Measurements from ENCODE around the gene AKR1D1. TPM values are rescaled to one million over a fixed set of nuclear protein-coding genes. Genes with fewer than 3 reads are reported as not detected.
A peak's percentile ranks its signal among the peaks of the same experiment; 100 is the strongest.

Gene AKR1D1
- total and polyA plus RNA-seq, 2 of the 13 experiments (the other 11 are each of a cell fraction or from before 2014, with no cell fraction given): 6.9 to 37.0 TPM

DNA sequence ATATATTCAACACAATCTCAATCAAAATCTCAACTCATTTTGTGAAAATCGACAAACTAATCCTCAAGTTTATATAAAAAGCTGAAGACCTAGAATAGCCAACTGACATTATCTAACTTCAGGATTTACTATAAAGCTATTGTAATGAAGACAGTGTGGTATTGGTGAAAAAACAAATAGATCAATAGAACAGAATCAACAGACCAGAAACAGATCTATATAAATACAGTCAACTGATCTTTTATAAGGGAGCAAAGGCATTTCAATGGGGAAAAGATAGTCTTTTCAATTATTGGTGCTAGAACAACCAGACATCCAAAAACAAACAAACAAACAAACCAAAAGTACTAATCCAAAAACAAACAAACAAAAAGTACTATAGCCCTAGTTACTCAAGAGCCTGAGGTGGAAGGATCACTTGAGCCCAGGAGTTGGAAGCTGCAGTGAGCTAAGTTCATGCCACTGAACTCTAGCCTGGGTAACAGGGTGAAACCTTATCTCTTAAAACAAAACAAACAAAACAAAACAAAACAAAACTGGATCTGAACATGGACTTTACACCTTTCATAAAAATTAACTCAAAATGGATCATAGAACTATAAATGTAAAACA is 26.6 kb upstream of the AKR1D1 start (continued):
- TF ChIP-seq, protein P1, sequence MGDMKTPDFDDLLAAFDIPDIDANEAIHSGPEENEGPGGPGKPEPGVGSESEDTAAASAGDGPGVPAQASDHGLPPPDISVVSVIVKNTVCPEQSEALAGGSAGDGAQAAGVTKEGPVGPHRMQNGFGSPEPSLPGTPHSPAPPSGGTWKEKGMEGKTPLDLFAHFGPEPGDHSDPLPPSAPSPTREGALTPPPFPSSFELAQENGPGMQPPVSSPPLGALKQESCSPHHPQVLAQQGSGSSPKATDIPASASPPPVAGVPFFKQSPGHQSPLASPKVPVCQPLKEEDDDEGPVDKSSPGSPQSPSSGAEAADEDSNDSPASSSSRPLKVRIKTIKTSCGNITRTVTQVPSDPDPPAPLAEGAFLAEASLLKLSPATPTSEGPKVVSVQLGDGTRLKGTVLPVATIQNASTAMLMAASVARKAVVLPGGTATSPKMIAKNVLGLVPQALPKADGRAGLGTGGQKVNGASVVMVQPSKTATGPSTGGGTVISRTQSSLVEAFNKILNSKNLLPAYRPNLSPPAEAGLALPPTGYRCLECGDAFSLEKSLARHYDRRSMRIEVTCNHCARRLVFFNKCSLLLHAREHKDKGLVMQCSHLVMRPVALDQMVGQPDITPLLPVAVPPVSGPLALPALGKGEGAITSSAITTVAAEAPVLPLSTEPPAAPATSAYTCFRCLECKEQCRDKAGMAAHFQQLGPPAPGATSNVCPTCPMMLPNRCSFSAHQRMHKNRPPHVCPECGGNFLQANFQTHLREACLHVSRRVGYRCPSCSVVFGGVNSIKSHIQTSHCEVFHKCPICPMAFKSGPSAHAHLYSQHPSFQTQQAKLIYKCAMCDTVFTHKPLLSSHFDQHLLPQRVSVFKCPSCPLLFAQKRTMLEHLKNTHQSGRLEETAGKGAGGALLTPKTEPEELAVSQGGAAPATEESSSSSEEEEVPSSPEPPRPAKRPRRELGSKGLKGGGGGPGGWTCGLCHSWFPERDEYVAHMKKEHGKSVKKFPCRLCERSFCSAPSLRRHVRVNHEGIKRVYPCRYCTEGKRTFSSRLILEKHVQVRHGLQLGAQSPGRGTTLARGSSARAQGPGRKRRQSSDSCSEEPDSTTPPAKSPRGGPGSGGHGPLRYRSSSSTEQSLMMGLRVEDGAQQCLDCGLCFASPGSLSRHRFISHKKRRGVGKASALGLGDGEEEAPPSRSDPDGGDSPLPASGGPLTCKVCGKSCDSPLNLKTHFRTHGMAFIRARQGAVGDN (CRISPR knock-in tag; IDR thresholded peaks at IDR 0.05): no peak
- TF ChIP-seq ZFY (CRISPR knock-in tag; IDR thresholded peaks at IDR 0.05) (no peak), ZNF652 (CRISPR knock-in tag; IDR thresholded peaks at IDR 0.05; ENCODE audit: borderline replicate concordance, low read depth) (peak; percentile 72; the same call in 1 of the 2 replicates), ZNF350 (CRISPR knock-in tag; IDR thresholded peaks at IDR 0.05; ENCODE audit: borderline replicate concordance, low read depth) (no peak), GLI4 (CRISPR knock-in tag; IDR thresholded peaks at IDR 0.05; ENCODE audit: borderline replicate concordance) (no peak), ZNF12 (CRISPR knock-in tag; IDR thresholded peaks at IDR 0.05) (no peak), SAFB2 (CRISPR knock-in tag; IDR thresholded peaks at IDR 0.05; ENCODE audit: borderline replicate concordance, low read depth) (no peak), FOXJ3 (CRISPR knock-in tag; IDR thresholded peaks at IDR 0.05; ENCODE audit: borderline replicate concordance) (peak; percentile 91; the same call in 1 of the 2 replicates), TAF1 (CRISPR knock-in tag; IDR thresholded peaks at IDR 0.05) (no peak), ZBTB7A (CRISPR knock-in tag; IDR thresholded peaks at IDR 0.05) (no peak), SATB2 (CRISPR knock-in tag; IDR thresholded peaks at IDR 0.05) (no peak), ZNF180 (CRISPR knock-in tag; IDR thresholded peaks at IDR 0.05; ENCODE audit: borderline replicate concordance, low read depth) (no peak), ZNF20 (CRISPR knock-in tag; IDR thresholded peaks at IDR 0.05) (no peak), PHF20 (CRISPR knock-in tag; IDR thresholded peaks at IDR 0.05) (no peak), ZNF569 (CRISPR knock-in tag; IDR thresholded peaks at IDR 0.05; ENCODE audit: borderline replicate concordance) (no peak), KDM2A (CRISPR knock-in tag; IDR thresholded peaks at IDR 0.05; ENCODE audit: borderline replicate concordance, low read depth) (no peak), ZNF558 (CRISPR knock-in tag; IDR thresholded peaks at IDR 0.05; ENCODE audit: borderline replicate concordance) (no peak), NR2C2 (CRISPR knock-in tag; IDR thresholded peaks at IDR 0.05; ENCODE audit: borderline replicate concordance) (no peak)
- TF ChIP-seq, protein P2, sequence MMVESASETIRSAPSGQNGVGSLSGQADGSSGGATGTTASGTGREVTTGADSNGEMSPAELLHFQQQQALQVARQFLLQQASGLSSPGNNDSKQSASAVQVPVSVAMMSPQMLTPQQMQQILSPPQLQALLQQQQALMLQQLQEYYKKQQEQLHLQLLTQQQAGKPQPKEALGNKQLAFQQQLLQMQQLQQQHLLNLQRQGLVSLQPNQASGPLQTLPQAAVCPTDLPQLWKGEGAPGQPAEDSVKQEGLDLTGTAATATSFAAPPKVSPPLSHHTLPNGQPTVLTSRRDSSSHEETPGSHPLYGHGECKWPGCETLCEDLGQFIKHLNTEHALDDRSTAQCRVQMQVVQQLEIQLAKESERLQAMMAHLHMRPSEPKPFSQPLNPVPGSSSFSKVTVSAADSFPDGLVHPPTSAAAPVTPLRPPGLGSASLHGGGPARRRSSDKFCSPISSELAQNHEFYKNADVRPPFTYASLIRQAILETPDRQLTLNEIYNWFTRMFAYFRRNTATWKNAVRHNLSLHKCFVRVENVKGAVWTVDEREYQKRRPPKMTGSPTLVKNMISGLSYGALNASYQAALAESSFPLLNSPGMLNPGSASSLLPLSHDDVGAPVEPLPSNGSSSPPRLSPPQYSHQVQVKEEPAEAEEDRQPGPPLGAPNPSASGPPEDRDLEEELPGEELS (CRISPR knock-in tag; IDR thresholded peaks at IDR 0.05): peak; percentile 98
- TF ChIP-seq, protein P3, sequence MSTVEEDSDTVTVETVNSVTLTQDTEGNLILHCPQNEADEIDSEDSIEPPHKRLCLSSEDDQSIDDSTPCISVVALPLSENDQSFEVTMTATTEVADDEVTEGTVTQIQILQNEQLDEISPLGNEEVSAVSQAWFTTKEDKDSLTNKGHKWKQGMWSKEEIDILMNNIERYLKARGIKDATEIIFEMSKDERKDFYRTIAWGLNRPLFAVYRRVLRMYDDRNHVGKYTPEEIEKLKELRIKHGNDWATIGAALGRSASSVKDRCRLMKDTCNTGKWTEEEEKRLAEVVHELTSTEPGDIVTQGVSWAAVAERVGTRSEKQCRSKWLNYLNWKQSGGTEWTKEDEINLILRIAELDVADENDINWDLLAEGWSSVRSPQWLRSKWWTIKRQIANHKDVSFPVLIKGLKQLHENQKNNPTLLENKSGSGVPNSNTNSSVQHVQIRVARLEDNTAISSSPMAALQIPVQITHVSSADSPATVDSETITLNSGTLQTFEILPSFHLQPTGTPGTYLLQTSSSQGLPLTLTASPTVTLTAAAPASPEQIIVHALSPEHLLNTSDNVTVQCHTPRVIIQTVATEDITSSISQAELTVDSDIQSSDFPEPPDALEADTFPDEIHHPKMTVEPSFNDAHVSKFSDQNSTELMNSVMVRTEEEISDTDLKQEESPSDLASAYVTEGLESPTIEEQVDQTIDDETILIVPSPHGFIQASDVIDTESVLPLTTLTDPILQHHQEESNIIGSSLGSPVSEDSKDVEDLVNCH (CRISPR knock-in tag; IDR thresholded peaks at IDR 0.05): no peak
- TF ChIP-seq, protein P4, sequence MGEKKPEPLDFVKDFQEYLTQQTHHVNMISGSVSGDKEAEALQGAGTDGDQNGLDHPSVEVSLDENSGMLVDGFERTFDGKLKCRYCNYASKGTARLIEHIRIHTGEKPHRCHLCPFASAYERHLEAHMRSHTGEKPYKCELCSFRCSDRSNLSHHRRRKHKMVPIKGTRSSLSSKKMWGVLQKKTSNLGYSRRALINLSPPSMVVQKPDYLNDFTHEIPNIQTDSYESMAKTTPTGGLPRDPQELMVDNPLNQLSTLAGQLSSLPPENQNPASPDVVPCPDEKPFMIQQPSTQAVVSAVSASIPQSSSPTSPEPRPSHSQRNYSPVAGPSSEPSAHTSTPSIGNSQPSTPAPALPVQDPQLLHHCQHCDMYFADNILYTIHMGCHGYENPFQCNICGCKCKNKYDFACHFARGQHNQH (CRISPR knock-in tag; IDR thresholded peaks at IDR 0.05): peak; percentile 42; the same call in 1 of the 2 replicates

Data from HepG2 (cell line).